GM18498 (cell line): ENCODE data around the gene MTMR10.

ENCODE experiments used
- ATAC-seq: cut with Tn5 transposase; IDR thresholded peaks from one replicate; pipeline ENCODE4 v1.9.1; 2021; ENCODE audit warnings: mild to moderate bottlenecking, moderate library complexity; ENCODE audit not compliant: unreplicated experiment

MTMR10 gene, protein sequence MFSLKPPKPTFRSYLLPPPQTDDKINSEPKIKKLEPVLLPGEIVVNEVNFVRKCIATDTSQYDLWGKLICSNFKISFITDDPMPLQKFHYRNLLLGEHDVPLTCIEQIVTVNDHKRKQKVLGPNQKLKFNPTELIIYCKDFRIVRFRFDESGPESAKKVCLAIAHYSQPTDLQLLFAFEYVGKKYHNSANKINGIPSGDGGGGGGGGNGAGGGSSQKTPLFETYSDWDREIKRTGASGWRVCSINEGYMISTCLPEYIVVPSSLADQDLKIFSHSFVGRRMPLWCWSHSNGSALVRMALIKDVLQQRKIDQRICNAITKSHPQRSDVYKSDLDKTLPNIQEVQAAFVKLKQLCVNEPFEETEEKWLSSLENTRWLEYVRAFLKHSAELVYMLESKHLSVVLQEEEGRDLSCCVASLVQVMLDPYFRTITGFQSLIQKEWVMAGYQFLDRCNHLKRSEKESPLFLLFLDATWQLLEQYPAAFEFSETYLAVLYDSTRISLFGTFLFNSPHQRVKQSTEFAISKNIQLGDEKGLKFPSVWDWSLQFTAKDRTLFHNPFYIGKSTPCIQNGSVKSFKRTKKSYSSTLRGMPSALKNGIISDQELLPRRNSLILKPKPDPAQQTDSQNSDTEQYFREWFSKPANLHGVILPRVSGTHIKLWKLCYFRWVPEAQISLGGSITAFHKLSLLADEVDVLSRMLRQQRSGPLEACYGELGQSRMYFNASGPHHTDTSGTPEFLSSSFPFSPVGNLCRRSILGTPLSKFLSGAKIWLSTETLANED

DNA sequence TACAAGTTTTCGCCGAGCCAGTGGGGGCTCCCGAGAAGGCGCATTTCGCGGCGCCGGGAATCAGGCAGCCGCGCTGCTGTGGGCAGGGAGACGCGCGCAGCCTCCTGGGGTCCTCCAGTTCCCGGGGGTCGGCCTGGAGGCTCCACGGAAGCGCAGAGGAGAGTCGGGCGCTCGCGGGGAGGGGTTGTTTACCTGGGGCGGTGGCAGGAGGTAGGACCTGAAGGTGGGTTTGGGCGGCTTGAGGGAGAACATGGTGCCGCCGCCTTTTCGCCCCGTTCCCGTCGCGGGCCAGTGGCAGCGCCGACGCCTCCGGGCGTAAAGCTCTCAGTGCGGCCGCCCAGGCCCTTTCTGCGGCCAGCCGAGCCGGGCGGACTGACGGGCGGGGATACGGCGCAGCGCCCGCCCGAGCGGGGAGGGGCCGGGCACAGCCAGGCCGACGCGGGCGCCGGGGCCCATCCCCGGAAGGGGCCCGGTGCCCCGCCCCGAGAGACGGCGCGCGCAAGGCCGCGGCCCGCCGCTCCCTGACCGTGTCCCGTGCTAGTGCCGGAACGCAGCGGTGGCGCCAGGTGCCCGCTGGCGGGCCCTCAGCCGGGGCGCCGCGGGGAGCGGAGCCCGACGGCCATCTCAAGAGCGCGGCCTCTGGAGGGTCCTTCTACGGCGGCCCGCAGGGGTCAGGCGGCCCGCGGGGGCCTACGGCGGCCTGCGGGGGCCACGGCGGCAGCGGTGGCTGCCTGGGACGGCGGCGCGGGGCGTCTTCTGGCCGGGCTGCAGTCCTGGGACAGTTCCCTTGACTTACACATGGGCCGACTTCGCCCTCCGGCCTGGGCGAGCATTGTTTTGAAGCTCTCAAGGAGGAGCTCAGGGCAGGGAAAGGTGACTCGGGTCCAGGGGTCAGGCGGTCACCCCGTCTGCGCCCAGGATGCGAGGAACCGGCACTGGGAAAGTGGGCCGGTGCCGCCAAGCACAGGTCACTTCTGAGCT lies at the start of gene MTMR10:
MTMR10 (minus strand) TSS at position 374 of the 981 bp plus-strand sequence; CDS start at position 252, 122 bp downstream.
- ATAC-seq: peak; percentile 92

DNA sequence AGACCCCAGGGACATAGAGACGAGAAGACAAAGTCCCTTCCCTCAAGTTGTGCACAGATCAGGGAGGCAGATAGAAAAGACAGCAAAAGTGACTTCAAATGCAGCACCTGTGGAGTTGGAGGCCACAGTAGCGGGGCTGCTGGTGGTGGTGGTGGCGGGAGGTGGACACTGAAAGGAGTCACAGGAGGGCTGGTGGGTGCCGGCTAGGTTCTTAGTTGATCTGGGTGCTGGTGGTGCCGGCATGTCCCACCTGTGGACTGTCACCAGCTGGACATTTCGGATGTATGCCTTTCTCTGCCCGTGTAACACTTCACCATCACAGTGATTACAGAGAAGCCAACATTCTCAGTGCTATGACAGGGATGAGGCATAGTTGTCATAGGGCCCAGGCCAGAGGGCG lies 49.2 kb upstream of the MTMR10 start:
- ATAC-seq: no peak

DNA sequence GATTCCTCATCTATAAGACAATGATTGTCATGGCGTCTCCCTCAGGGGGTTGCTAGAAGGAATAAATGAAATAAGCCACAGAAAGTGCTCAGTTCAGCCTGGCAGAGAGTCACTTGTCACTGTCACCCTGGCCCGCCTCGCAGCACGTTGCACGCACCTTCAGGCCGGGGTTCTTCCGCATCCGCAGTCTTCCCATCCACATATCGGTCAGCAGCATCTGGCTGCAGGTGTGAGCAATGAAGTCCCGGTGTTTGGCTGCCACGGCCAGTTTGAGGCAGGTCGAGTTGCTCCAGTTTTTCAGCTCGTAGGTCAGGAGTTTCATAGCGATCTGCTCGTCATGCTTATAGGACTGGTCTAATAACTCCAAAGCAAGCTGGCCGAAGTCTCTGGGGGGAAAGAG lies 48.5 kb upstream of the MTMR10 start:
- ATAC-seq: no peak

DNA sequence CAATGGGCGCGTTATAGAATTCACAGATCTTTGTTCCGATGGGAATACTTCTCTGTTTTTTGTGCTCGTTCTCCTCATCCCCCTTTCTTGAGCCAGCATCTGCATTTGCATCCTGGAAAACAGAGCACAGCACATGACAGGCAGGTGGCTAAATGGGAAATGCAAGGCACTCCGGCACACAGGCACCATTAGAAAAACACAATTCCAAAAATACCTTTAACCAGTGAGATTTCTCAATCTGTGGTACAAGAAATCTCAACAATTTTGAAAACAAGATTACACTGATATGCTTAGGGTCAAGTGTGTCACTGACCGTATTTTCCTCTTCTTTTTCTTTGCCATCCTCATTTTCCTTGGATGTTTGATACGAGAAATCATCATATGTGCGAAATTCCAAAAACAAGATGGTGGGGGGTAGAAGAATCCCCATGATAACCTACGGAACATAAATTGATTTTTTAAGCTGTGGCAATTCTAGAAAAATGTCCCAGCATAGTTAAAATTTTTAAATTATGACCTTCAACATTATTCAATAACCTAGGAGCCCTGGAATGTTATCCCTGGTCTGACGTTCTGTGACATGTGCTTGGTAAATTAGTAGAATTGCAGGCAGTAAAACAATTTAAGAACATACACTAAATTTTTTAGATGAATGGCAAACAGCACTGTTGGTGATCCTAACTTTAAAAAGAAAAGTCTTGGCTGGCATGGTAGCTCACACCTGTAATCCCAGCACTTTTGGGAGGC lies 46.5 kb upstream of the MTMR10 start:
- no peak for ATAC-seq

DNA sequence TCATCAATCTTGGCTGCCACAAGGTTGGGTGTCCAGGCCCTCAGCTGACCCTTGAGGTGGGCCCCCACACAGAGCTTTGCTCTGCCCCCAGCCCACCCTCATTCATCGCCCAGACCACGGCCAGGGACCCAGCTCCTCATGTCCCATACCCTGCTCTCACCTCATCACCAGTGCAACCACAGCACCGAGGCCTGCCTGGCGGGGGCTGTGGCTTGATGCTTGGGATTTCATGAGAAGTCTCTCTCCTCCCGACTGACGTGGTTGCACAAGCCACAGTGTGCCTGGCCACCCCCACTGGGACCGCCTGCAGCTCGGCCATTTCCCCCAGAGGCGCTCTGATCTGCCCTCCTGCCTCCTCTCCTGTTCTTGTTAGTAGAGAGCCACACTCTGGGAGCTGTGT lies 45.4 kb upstream of the MTMR10 start:
- no peak for ATAC-seq

DNA sequence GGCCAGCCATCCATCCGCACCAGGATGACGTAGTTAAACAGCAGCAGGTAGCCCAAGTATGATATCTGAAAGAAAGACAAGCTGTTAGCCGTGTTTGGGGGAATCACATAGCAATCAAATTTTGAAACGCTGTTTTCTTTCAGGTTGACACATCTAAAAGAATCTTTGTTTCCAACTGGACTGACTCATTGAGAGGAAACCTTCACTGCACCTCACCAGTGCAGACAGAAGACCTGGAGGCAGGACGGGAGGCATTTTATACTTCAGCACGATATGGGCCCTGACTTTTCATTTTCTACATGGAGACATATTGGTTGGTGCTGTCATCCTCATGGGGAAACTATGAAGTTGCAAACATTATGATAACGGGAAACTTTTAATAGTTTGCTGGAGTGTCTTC lies 44.2 kb upstream of the MTMR10 start:
- no peak for ATAC-seq

DNA sequence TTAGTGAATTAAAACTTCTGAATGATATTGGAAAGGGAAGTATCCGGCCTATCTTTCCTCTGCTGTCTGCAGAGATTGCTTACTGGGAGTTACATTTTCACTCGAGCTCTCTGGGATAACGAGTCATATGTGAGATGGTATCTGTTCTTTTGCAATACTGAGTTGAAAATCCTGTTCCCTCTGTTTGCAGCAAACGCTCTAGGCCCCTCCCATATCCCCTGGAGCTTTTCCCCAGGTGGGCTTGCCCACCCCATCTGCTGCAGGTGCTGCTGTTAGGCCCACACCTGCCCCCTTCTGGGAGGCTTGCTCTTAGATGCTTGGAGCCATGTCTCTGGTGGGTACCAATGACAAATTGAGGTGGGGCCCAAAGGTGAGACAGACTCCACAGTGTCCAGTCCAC lies 42.7 kb upstream of the MTMR10 start:
- ATAC-seq: no peak

DNA sequence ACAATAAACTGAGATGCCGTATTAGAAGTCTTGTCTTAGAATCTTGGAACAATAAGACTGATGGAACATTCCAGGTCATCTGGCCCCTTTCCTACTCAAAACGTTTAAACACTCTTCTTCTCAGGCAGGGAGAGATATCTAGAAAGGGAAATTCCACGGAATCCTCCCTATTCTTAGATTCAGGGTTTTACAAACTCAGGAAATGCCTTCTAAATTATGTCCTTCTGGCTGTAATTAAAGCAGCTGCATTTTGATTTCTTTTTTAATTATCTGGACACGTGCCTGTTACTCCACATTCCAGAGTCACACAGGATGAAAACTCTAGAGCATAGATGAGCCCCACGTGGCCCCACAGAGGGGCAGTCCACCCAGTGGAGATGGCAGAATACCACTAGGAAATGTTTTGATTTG lies 41.5 kb upstream of the MTMR10 start:
- ATAC-seq: no peak

DNA sequence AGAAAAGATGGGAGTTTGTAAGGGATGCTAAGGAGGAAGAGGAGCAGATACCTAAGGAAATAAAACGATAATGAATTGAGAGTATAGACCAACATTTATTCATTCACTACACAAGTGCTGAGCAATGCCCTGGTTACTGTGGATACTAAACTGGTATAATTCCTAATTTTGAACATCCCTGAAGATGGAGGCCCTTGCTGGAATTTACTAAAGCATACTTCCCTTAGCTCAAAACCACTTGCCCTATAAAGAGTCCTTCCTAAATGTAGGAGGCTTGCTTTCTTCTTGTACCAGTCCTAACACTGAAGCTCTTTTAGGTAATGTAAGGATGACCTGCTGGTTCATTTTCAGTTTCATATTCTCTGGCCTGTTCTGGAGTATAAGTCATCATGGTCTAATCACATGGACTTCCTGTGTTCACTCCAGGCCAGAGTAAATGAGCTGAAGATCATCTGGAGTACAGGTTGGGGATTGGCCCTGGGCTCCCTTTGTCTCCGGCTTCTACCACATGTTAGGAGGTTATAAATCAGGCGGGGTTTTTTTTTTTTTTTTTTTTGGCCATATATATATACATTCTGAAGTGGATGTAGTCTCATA lies 40.1 kb upstream of the MTMR10 start:
- peak; percentile 89 for ATAC-seq

DNA sequence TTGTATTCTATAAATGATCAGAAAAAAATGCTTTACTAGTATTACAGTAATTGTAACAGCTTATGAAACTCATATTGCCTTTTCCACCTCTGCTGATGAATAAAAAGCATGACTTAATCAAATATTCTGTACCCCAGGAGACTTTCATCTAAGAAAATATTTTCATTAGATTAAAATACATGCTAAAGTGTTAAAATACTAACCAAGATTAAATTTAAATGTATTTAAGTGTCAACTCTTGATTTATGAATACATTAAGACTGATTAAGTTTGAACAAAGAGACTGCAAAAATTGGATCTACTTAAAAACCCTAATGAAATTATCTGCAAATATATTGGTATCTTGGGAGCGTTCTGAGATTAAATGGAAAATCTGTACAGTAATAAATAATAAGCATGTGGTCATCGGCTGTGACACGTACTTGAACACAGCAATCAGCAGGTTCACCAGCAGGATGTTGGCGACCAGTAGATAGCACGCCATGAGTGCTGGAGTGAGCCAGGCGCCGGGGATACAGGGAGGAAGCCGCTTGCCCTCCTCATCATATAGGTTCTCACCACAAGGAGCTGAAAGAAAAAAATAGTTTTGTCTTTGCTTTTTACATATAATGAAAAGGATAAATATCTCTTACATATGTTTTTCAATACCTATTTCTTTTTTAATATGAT lies 36.6 kb upstream of the MTMR10 start:
- no peak for ATAC-seq

DNA sequence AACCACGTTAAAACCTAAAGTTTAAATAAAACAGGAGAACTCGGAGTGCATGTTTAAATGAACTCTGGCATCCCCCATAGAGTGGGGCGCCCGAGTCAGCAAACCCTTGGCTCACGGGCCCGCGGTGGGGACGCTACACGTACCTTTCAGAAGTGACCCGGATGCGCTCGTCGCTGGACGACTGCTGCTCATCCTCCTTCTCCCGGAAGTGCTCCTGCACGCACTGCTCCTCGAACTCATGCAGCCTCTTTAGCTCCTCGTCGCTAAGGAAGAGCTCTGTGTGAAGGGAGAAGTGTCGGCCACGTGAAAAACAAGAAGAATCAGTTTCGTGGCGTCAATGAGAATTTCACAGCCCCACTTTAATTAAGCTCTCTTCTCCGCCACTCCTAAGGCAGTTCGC lies 34.6 kb upstream of the MTMR10 start:
- no peak for ATAC-seq

DNA sequence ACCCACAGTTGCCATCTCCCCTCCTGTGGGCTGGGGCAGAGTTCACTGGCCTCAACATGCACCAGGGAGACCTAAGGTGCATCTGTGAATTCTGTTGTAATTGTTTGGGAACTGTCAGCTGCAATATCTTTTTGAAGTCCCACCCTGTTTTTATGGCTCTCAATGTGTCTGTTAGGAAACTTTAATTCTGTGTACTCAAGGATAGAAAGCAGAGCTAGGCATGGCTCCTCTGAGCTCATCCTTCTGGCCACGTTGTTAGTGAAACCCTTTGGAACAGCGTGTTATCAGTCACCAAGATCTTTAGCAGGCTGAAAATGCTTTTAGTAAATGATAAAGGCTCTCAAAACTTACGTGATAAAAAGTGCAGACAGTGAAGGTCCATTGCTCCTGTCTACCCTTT lies 33.6 kb upstream of the MTMR10 start:
- no peak for ATAC-seq

DNA sequence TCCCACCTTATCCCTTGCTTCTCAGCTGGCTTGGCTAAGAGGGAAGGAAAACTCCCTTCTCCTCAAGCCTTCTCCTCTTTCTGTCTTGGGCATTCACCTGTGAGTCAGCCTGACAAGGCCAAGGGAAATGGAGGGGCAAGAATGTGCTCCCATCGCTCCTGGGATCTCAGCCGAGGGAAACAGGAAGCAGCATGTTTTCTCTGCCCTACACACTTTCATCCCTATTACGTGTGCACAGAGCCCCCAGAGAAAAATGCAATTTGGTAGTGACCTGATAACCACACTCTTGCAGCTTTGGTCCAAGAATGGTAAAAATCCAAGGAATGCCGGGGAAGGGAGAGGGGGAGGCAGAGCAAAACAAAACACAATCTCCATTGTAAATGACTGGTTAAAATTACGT lies 32.9 kb upstream of the MTMR10 start:
- no peak for ATAC-seq

DNA sequence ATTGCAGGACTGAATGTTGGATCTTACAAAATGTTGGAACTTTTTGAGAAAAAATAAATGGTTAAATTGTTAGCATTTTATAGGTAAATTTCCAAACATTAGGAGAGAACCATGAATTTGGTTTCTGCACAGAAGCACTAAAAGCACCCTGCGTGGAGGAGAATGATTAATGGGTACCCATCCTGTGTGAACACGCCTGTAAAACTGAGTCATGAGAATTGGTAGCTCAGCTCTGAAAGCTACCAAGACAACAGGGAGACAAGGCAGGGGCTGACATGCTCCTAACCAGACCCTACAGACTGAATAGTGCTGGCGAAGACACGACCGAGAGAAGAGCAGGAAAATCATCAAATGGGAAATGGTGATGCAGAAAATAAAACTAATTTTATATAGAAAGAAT lies 32.4 kb upstream of the MTMR10 start:
- no peak for ATAC-seq

DNA sequence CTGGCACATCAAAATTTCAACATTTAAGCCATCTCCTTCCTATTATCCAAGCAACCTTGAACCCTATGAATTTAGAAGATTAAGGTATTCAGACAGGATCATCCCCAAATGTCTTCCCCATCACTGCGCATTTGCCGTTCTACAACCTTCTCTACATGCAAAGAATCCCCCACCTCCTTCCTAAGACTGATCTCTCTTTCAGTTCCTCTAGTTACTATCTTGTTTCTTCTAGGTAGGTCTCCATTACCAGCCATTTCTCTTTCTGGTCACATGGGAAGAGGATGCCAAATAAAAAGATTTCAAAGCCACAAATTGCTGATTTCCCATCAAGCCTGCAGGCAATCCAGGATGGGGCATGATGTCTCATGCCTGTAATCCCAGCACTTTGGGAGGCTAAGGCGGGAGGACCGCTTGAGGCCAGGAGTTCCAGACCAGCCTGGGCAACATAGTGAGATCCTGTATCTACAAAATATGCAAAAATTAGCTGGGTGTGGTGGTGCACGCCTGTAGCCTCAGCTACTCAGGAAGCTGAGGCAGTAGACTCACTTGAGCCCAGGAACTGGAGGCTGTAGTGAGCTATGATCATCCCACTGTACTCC lies 29.7 kb upstream of the MTMR10 start:
- peak; percentile 67 for ATAC-seq

DNA sequence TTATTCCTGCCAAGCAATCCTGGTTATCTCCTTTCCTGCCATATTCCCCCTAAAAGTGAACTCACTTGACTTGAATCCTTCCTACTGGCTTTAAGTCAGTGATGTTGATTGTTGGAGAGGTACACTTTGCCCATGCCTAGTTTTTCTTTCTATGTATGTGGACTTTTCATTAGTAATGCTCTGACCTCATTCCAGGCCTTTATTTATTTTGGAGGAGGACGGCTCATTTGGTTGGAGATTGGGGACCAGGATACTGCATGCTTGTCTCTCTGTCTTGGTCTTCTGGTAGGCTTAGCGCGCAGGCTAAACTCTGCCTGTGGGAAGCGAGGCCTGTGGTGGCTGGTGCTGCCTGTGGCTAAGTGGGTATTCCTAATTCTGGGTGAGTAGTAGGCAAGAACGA lies 29.1 kb upstream of the MTMR10 start:
- no peak for ATAC-seq

DNA sequence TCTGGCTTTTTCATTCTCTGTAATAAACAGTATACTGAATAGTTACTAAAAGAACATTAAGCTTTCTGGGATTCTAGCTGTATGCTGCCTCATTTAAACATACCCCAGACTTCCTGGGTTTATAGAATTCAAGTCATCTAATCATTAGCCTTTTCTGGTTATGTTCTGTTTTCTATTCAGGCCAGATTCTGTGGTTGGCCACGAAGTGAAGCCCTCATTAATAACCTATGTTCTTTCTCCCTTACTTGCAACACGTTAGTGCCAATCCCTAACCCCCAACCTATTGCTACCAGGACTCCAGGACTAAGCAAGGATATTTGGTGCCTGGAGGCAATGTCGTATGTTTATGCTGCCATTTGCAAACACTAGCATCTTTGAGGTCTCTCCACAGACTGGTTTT lies 28.6 kb upstream of the MTMR10 start:
- no peak for ATAC-seq

DNA sequence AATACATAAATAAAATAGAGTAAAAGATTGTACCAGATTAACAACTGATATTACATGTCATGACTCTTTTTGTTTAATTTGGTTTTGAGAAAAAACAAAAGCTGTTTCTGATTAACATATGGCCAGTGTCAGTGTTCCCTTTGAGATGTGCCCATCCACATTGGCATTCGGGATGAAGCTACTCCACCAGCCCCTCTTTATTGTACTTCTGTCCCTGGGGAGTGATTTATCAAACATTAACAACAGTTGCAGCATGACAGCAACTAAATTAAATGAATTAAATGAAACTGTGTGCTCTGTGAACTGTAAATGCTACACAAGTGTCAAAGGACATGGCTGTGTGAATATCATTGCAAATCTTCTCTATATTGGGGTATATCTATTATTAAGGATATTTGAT lies 25.9 kb upstream of the MTMR10 start:
- ATAC-seq: no peak

DNA sequence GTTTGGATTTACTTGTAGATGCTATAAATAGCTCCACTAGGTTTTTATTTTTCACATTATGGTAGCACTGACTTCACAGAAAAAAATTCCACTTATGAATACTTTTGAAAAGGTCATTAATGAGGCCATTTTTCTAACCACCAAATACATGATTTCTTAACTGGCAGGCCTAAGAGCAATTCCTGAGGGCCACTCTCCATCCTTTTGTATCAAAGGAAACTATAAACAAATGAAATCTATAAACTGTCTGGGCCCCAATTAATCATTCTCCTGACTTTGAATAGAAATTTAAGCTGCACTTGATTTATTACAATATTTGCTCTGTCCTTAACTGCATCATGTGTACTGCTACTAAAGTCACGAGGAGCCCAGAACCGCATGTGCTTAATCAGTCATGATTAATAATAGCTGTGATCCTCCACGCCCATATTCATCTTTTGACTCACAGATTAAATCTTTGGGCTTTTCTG lies 25.1 kb upstream of the MTMR10 start:
- ATAC-seq: no peak
